C4-2B (cell line): ENCODE results near the gene GRID1.

Source experiments
- CTCF ChIP-seq: fragments of 450-650 bp; conservative IDR thresholded peaks from 2 replicates; pipeline ENCODE4 v1.5.1; 2017; ENCODE audit warnings: mild to moderate bottlenecking
- ZFX ChIP-seq: fragments of 450-650 bp; IDR thresholded peaks from 2 replicates; pipeline ENCODE4 v1.6.1; 2017

- no peak for TF ChIP-seq ZFX
- no peak for TF ChIP-seq CTCF
Measured at GRCh38 chr10:86289577-86289868, 77.1 kb downstream of the GRID1 start.
